ENCODE results near the gene ISCA2.

Gene ISCA2

DNA sequence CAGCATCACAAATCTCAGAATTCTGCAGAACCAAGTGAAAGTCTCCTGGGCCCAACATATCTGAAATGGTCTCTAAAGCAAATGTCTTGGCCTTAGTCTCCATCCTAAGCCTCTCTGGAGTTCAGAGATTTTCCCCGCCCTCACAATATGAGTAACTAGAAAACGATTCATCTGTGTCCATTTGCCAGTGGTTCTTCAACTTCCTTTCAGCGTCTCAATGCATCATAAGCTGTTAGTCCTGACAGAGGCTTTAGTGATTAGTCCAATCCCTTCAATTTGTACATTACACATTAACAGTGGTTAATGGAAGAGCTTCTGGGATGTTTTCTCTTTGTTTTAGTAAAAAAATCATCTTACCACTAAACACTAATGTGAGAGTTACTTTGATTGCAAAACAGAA is 17.9 kb upstream of the ISCA2 start:
- Histone ChIP-seq H3K9me3 (no peaks in the 10 kb centered on the region), H3K27ac (no peak overlapping the region), H3K36me3 (peaks cover 55% of the 10 kb centered on the region), H3K4me1 (ENCODE audit: control insufficient read depth in 1 of 2, insufficient read depth in 1 of 2, low read depth in 1 of 2, low read length in 1 of 2) (no peaks in the 10 kb centered on the region), H3K27me3 (no peaks in the 10 kb centered on the region), H3K4me3 (ENCODE audit: low read depth in 1 of 2, low read length in 1 of 2) (no peak overlapping the region)
- TF ChIP-seq, protein P1, sequence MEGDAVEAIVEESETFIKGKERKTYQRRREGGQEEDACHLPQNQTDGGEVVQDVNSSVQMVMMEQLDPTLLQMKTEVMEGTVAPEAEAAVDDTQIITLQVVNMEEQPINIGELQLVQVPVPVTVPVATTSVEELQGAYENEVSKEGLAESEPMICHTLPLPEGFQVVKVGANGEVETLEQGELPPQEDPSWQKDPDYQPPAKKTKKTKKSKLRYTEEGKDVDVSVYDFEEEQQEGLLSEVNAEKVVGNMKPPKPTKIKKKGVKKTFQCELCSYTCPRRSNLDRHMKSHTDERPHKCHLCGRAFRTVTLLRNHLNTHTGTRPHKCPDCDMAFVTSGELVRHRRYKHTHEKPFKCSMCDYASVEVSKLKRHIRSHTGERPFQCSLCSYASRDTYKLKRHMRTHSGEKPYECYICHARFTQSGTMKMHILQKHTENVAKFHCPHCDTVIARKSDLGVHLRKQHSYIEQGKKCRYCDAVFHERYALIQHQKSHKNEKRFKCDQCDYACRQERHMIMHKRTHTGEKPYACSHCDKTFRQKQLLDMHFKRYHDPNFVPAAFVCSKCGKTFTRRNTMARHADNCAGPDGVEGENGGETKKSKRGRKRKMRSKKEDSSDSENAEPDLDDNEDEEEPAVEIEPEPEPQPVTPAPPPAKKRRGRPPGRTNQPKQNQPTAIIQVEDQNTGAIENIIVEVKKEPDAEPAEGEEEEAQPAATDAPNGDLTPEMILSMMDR (IDR thresholded peaks at IDR 0.05): no peak

DNA sequence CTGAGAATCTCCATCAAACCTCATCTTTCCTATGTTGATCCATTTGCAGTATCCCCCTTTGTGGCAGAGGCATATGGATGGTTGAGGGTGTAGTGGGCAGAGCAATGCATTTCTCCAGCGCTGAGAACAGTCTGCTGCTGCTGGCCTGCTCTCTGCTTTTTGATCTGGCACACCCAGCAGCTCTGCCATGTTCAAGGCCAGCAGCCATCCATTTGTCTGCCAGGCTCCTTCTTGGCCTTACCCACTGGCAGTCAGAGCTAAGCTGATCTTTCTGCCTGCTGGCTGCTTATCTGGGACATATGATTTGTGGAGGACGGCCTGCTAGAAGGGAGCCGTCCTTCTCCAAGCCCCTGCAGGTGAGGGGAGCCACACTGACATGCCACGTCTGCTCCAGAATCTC is 17.5 kb upstream of the ISCA2 start:
- no peaks in the 10 kb centered on the region for H3K4me1 ChIP-seq (ENCODE audit: control insufficient read depth in 1 of 2, insufficient read depth in 1 of 2, low read depth in 1 of 2, low read length in 1 of 2)
- no peak overlapping the region for H3K27ac ChIP-seq
- no peaks in the 10 kb centered on the region for H3K27me3 ChIP-seq
- H3K36me3 ChIP-seq: peaks cover 59% of the 10 kb centered on the region
- TF ChIP-seq, protein P1 (IDR thresholded peaks at IDR 0.05): no peak
- no peak overlapping the region for H3K4me3 ChIP-seq (ENCODE audit: low read depth in 1 of 2, low read length in 1 of 2)
- H3K9me3 ChIP-seq: no peaks in the 10 kb centered on the region

DNA sequence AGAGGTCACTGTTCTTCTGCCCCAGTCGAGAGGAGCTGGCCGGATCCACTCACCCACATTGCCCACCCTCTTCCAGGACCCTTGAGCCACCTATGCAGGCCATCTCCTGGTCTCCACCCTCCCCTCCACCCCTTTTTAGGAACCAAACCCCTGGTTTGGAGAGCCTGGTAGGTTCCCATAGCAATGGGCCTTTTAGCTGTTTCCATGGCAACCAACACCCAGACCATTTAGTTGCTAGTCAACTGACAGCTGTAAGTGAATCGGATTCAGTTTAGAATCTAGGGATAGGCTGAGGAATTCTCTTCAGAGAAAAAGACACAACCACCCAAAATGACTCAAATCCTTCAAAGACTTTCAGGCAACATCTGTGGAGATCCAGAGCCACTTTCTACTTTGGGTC is 17.0 kb upstream of the ISCA2 start:
- TF ChIP-seq, protein P1 (IDR thresholded peaks at IDR 0.05): no peak
- H3K9me3 ChIP-seq: no peaks in the 10 kb centered on the region
- H3K27ac ChIP-seq: no peak overlapping the region
- H3K4me3 ChIP-seq (ENCODE audit: low read depth in 1 of 2, low read length in 1 of 2): no peak overlapping the region
- no peaks in the 10 kb centered on the region for H3K4me1 ChIP-seq (ENCODE audit: control insufficient read depth in 1 of 2, insufficient read depth in 1 of 2, low read depth in 1 of 2, low read length in 1 of 2)
- no peaks in the 10 kb centered on the region for H3K27me3 ChIP-seq
- H3K36me3 ChIP-seq: peaks cover 64% of the 10 kb centered on the region

DNA sequence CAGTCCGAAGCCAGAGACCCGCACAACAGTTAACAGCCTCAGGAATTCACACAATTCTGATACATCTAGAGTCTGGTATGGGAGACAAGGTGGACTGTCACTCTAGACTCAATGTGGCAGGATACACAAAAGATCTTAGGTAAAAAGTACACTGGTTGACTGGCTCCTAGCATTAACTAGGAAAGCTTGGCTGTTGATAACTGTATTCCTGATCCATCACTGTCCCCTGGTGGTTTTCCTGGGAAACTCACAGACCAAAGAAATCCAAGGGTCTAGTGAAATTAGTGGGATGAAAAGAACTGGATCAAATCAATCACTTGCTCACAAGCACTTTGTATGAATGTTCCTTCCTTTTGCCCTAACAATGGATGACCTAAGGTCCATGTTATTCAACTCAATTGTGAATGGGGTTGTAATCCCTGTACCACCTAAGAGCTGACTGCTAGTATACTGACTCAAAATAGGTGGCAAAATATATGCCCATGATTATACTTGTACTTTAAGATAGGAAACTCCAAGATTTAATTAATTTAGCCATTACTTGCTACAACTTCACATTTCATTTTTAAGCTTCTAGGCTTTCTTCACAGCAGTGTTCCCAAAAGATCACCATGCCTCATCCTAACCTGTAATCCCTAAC is 14.4 kb upstream of the ISCA2 start:
- H3K27ac ChIP-seq: no peak overlapping the region
- no peaks in the 10 kb centered on the region for H3K27me3 ChIP-seq
- TF ChIP-seq, protein P1 (IDR thresholded peaks at IDR 0.05): no peak
- no peaks in the 10 kb centered on the region for H3K9me3 ChIP-seq
- H3K4me1 ChIP-seq (ENCODE audit: control insufficient read depth in 1 of 2, insufficient read depth in 1 of 2, low read depth in 1 of 2, low read length in 1 of 2): no peaks in the 10 kb centered on the region
- peaks cover 78% of the 10 kb centered on the region for H3K36me3 ChIP-seq
- no peak overlapping the region for H3K4me3 ChIP-seq (ENCODE audit: low read depth in 1 of 2, low read length in 1 of 2)

DNA sequence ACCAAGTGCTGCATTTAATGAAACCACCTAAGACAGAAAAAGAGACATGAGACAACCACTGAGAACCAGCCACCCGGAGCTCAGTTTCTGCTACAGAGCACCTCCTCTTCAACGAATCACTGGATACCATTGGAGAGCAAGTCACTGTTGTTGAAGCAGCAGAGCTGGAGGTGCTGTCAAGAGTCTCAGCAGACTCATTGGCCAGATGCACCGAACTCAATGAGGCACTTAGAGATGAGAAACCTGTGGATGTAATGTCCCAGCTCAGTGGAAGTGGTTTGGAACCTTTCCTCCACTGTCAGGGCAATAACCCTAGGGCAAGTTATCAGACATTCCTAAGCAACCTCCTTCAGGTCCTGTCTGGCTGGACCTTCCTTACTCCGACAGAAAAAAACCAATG is 13.5 kb upstream of the ISCA2 start:
- Histone ChIP-seq H3K27ac (no peak overlapping the region), H3K4me3 (ENCODE audit: low read depth in 1 of 2, low read length in 1 of 2) (no peak overlapping the region), H3K9me3 (no peaks in the 10 kb centered on the region), H3K27me3 (no peaks in the 10 kb centered on the region), H3K4me1 (ENCODE audit: control insufficient read depth in 1 of 2, insufficient read depth in 1 of 2, low read depth in 1 of 2, low read length in 1 of 2) (no peaks in the 10 kb centered on the region), H3K36me3 (peaks cover 79% of the 10 kb centered on the region)
- TF ChIP-seq, protein P1 (IDR thresholded peaks at IDR 0.05): no peak

Measured in neutrophil (primary cell).